HG03521 (cell line): ENCODE data around the gene HDGFL2.

Experiments used
- ATAC-seq: cut with Tn5 transposase; IDR thresholded peaks from one replicate; pipeline ENCODE4 v1.9.1; 2021; ENCODE audit warnings: mild to moderate bottlenecking, moderate library complexity; ENCODE audit not compliant: unreplicated experiment

Gene HDGFL2

GRCh38 chr19:4550479-4551050, 78.5 kb downstream of the HDGFL2 start:
- ATAC-seq: no peak
